WI38 (cell line): ENCODE measurements around the gene DCAF5.
"Not testable (repeated sequence)": the region's sequence is repeated elsewhere in the genome, so short reads cannot be mapped to it uniquely, and the experiment has no call there.

Experiments used
- H3K4me3 ChIP-seq: 2 replicates; pipeline ENCODE4 v1.5.1; 2011; ENCODE audit warnings: low read depth, mild to moderate bottlenecking, control low read depth, low read length
- TF ChIP-seq, protein P1 (sequence below): IDR thresholded peaks from 2 replicates; pipeline ENCODE4 v1.5.1; 2012; ENCODE audit warnings: low read depth, mild to moderate bottlenecking, control low read depth, low read length

DCAF5 gene

GRCh38 chr14:69079188-69079742, 73.7 kb downstream of the DCAF5 start:
- no peak overlapping the region for H3K4me3 ChIP-seq
- TF ChIP-seq, protein P1, sequence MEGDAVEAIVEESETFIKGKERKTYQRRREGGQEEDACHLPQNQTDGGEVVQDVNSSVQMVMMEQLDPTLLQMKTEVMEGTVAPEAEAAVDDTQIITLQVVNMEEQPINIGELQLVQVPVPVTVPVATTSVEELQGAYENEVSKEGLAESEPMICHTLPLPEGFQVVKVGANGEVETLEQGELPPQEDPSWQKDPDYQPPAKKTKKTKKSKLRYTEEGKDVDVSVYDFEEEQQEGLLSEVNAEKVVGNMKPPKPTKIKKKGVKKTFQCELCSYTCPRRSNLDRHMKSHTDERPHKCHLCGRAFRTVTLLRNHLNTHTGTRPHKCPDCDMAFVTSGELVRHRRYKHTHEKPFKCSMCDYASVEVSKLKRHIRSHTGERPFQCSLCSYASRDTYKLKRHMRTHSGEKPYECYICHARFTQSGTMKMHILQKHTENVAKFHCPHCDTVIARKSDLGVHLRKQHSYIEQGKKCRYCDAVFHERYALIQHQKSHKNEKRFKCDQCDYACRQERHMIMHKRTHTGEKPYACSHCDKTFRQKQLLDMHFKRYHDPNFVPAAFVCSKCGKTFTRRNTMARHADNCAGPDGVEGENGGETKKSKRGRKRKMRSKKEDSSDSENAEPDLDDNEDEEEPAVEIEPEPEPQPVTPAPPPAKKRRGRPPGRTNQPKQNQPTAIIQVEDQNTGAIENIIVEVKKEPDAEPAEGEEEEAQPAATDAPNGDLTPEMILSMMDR = no peak

DNA sequence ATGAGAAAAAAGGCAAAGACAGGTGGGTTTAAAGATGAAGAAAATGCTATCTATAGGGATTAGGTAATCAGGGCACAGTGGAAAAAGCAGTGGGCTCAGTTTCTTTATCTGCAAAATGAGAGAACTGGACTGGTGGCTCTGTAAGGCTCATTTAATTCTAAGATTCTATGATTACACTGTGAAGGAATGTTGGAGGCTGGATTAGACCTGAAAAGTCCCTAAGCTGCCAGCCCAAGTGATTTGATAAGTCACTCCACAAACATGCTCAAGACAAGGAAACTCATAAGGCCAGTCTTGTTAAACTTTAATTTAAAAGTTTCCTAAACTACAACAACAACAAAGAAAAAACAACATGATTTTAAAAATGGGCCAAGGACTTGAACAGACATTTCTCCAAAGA, 75.1 kb downstream of the DCAF5 start:
- TF ChIP-seq, protein P1 = no peak

GRCh38 chr14:69077185-69077584, 75.7 kb downstream of the DCAF5 start:
- H3K4me3 ChIP-seq = not testable (repeated sequence)

More for the DNA sequence above, 75.1 kb downstream of the DCAF5 start:
- no peak overlapping the region for H3K4me3 ChIP-seq

DNA sequence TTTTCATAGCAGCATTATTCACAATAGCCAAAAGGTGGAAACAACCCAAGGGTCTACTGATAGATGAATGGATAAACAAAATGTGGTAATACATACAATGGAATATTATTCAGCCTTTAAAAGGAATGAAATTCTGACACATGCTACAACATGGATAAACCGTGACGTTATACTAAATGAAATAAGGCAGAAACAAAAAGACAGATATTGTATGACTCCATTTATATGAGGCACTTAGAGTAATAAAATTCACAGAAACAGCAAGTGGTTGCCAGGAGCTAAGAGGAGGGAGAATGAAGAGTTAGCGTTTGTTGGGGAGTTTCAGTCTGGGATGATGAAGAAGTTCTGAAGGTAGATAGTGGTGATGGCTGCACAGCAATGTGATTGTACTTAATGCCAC, 76.6 kb downstream of the DCAF5 start:
- TF ChIP-seq, protein P1 = no peak
- no peak overlapping the region for H3K4me3 ChIP-seq

GRCh38 chr14:69073915-69074314, 79.0 kb downstream of the DCAF5 start:
- no peak overlapping the region for H3K4me3 ChIP-seq
- TF ChIP-seq, protein P1 = no peak

- TF ChIP-seq, protein P1 = no peak
- H3K4me3 ChIP-seq = no peak overlapping the region
Observed at GRCh38 chr14:69073429-69073828, 79.5 kb downstream of the DCAF5 start.

DNA sequence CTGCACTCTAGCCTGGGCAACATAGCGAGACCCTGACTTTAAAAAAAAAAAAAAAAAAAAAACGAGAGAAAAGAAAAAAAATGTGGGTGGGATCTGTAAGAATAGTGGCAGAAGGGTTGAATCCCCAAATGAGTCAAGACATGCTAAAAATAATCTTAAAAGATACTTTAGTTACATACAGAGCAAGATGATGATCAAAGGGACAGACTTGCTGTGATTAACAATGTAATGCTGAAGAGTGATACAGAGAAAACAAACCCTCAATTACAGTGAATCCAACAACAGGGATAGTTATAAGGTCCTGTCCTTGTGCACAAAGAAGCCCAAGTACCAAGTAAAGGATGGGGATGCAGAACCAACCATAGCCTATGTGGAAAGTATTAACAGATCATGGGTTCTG, 80.3 kb downstream of the DCAF5 start:
- TF ChIP-seq, protein P1 = no peak
- no peak overlapping the region for H3K4me3 ChIP-seq
